Sigmoid colon (tissue), 4 donors: ENCODE data around the gene DGLUCY.

Source experiments
- CTCF ChIP-seq, 4 experiments: fragments of 450-650 bp in 3 of 4; fragments of 200-600 bp in 1 of 4; IDR thresholded peaks; one replicate each; pipeline ENCODE4 v1.5.1; 2016 to 2019; ENCODE audit warnings: antibody characterized with exemption in 4 of 4, mild to moderate bottlenecking in 3 of 4, moderate library complexity in 2 of 4
- EP300 ChIP-seq, 4 donors: sonication (generic); formaldehyde crosslinking; IDR thresholded peaks; one replicate each; pipeline ENCODE4 v1.6.1; 2017; ENCODE audit warnings: antibody characterized with exemption in 4 of 4
- POLR2A ChIP-seq, 2 donors: fragments of 450-650 bp; IDR thresholded peaks; one replicate each; pipeline ENCODE4 v1.6.1; 2016; ENCODE audit warnings: antibody characterized with exemption in 2 of 2, mild to moderate bottlenecking in 2 of 2, moderate library complexity in 2 of 2

- no peak for TF ChIP-seq CTCF (IDR thresholded peaks at IDR 0.05)
- TF ChIP-seq POLR2A (IDR thresholded peaks at IDR 0.05), result no peak
- no peak for TF ChIP-seq EP300 (IDR thresholded peaks at IDR 0.05)
Measured at GRCh38 chr14:91163316-91163715, 49.4 kb downstream of the DGLUCY start.
